Ovary (tissue), 3 donors: Measurements from ENCODE around the gene DGKD.

ENCODE experiments used
- EP300 ChIP-seq: sonication (generic); formaldehyde crosslinking; IDR thresholded peaks from one replicate; pipeline ENCODE4 v1.6.1; 2017; ENCODE audit warnings: antibody characterized with exemption
- TF ChIP-seq, protein P1 (sequence below), 3 donors: fragments of 450-650 bp in 2 of 3; fragments of 200-600 bp in 1 of 3; IDR thresholded peaks; one replicate each; pipeline versions ENCODE4 v1.5.1 to v1.8.0; 2016 to 2022; ENCODE audit warnings: antibody characterized with exemption in 3 of 3, mild to moderate bottlenecking in 1 of 3
- donor health status: DM: no; HTN: no; CAD: no.

DNA sequence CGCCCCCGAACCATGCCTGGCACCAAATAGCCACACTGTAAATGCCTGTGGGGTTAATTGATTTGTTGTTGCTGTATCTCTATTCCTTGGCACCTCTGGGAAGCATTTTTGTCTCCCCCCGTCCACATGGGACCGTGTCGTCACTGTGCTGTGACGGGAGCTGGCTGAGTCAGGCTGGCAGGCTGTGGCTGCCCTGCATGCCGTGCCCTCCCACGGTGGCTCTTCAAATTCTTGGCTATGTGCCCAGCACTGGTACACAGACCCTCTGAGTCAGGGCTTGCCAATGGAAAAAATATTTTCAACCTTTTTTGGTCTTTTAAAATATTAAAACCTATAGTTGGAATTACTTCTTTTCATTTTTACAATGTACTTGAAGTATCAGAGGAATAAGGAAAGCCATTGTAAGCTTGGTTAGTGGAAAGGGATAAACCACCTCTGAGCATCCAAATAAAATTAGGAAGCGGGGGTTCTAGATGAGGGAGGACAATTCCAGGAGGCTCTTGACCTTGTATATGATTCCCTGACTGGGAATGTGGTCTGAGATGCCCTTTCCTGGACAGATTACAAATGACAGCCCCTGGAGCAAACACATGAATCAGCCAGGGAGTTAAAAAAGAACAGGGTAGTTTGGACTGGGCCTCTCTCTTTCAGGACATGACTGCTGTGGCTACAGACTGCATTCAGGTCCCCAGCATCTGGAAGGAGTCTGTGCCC lies 59.4 kb downstream of the DGKD start:
- TF ChIP-seq, protein P1, sequence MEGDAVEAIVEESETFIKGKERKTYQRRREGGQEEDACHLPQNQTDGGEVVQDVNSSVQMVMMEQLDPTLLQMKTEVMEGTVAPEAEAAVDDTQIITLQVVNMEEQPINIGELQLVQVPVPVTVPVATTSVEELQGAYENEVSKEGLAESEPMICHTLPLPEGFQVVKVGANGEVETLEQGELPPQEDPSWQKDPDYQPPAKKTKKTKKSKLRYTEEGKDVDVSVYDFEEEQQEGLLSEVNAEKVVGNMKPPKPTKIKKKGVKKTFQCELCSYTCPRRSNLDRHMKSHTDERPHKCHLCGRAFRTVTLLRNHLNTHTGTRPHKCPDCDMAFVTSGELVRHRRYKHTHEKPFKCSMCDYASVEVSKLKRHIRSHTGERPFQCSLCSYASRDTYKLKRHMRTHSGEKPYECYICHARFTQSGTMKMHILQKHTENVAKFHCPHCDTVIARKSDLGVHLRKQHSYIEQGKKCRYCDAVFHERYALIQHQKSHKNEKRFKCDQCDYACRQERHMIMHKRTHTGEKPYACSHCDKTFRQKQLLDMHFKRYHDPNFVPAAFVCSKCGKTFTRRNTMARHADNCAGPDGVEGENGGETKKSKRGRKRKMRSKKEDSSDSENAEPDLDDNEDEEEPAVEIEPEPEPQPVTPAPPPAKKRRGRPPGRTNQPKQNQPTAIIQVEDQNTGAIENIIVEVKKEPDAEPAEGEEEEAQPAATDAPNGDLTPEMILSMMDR (IDR thresholded peaks at IDR 0.05) = no peak
- no peak for TF ChIP-seq EP300
